GM12878 (cell line): ENCODE measurements around the gene AGAP1. TPM values are rescaled to one million over a fixed set of nuclear protein-coding genes. Genes with fewer than 3 reads are reported as not detected.

Experiments
- CEBPB ChIP-seq, 2 experiments: fragments of 150-350 bp in 1 of 2; IDR thresholded peaks; 2 replicates each; pipeline ENCODE4 v1.6.1; 2012 to 2014; ENCODE audit warnings: low read depth in 2 of 2, low read length in 2 of 2, borderline replicate concordance in 1 of 2, inconsistent platforms in 1 of 2
- NRF1 ChIP-seq: conservative IDR thresholded peaks from 2 replicates; pipeline ENCODE4 v1.6.1; 2011; ENCODE audit warnings: mild to moderate bottlenecking, low read depth, low read length, improper control_type of control experiment
- POU2F2 ChIP-seq: IDR thresholded peaks from 3 replicates; pipeline ENCODE4 v1.6.1; 2011; ENCODE audit warnings: low read depth, mild to moderate bottlenecking, low read length, borderline replicate concordance
- SMAD1 ChIP-seq: fragments of 450-650 bp; IDR thresholded peaks from 2 replicates; pipeline ENCODE4 v1.6.1; 2018; ENCODE audit warnings: mild to moderate bottlenecking, low read depth; ENCODE audit not compliant: partially characterized antibody
- SUPT20H ChIP-seq: IDR thresholded peaks from 2 replicates; pipeline ENCODE4 v1.6.1; 2011; ENCODE audit warnings: low read depth, mild to moderate bottlenecking, low read length, moderate library complexity, borderline replicate concordance; ENCODE audit not compliant: control insufficient read depth
- ZBTB4 ChIP-seq: fragments of 450-650 bp; formaldehyde crosslinking; IDR thresholded peaks from 2 replicates; pipeline ENCODE4 v1.4.0; 2022; ENCODE audit warnings: mild to moderate bottlenecking, moderate library complexity
- polyA plus RNA-seq, 11 experiments: library from polyadenylated mRNA; depleted of rRNA in 4 of 11; unstranded in 6 of 11; stranded (reverse) in 5 of 11; fragments of >200 nt; fragmentation: Nextera tagmentation in 4 of 11; fragmentation: Illumina TruSeq in 1 of 11; extraction: Ambion mirVana in 4 of 11; extraction: Trizol in 1 of 11; gene quantifications; 1 replicate in 1 of 11; 2 replicates in 10 of 11; pipeline versions ENCODE4 v1.2.1 to v1.2.3, GENCODE V29; 2011 to 2016; ENCODE audit warnings: inconsistent platforms in 2 of 11, missing spikeins in 2 of 11, low read depth in 1 of 11
- total RNA-seq, 4 experiments: library from RNA; depleted of rRNA in 3 of 4; stranded (reverse); fragments of >200 nt in 3 of 4; fragmentation: Illumina TruSeq in 1 of 4; extraction: Trizol in 1 of 4; gene quantifications; 2 replicates each; pipeline versions ENCODE4 v1.2.1 to v1.2.3, GENCODE V29; 2013 to 2021
- TF ChIP-seq, protein P1 (sequence below): fragments of 450-650 bp; IDR thresholded peaks from 2 replicates; pipeline ENCODE4 v1.6.1; 2017; ENCODE audit warnings: mild to moderate bottlenecking, moderate library complexity
- TF ChIP-seq, protein P2 (sequence below): fragments of 450-650 bp; IDR thresholded peaks from 2 replicates; pipeline ENCODE4 v1.6.1; 2017; ENCODE audit warnings: mild to moderate bottlenecking
- TF ChIP-seq, protein P3 (sequence below): fragments of 450-650 bp; IDR thresholded peaks from 2 replicates; pipeline ENCODE4 v1.6.1; 2017; ENCODE audit warnings: mild to moderate bottlenecking, low read depth, inconsistent platforms; ENCODE audit not compliant: poor library complexity, severe bottlenecking

The AGAP1 gene
- total and polyA plus RNA-seq, 10 of the 15 experiments (the other 5 are each of a cell fraction or from before 2014, with no cell fraction given): 0.05 to 0.15 (median 0.06) TPM; not detected in 7

GRCh38 chr2:236063994-236064393 is 570.2 kb downstream of the AGAP1 start (continued):
- TF ChIP-seq, protein P1, sequence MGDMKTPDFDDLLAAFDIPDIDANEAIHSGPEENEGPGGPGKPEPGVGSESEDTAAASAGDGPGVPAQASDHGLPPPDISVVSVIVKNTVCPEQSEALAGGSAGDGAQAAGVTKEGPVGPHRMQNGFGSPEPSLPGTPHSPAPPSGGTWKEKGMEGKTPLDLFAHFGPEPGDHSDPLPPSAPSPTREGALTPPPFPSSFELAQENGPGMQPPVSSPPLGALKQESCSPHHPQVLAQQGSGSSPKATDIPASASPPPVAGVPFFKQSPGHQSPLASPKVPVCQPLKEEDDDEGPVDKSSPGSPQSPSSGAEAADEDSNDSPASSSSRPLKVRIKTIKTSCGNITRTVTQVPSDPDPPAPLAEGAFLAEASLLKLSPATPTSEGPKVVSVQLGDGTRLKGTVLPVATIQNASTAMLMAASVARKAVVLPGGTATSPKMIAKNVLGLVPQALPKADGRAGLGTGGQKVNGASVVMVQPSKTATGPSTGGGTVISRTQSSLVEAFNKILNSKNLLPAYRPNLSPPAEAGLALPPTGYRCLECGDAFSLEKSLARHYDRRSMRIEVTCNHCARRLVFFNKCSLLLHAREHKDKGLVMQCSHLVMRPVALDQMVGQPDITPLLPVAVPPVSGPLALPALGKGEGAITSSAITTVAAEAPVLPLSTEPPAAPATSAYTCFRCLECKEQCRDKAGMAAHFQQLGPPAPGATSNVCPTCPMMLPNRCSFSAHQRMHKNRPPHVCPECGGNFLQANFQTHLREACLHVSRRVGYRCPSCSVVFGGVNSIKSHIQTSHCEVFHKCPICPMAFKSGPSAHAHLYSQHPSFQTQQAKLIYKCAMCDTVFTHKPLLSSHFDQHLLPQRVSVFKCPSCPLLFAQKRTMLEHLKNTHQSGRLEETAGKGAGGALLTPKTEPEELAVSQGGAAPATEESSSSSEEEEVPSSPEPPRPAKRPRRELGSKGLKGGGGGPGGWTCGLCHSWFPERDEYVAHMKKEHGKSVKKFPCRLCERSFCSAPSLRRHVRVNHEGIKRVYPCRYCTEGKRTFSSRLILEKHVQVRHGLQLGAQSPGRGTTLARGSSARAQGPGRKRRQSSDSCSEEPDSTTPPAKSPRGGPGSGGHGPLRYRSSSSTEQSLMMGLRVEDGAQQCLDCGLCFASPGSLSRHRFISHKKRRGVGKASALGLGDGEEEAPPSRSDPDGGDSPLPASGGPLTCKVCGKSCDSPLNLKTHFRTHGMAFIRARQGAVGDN: no peak
- TF ChIP-seq CEBPB (IDR thresholded peaks at IDR 0.05; ENCODE audit: borderline replicate concordance in 1 of 2, low read depth in 2 of 2, low read length in 2 of 2) (no peak), SMAD1 (no peak), POU2F2 (no peak), NRF1 (no peak), ZBTB4 (CRISPR knock-in tag) (no peak), SUPT20H (no peak)
- TF ChIP-seq, protein P2, sequence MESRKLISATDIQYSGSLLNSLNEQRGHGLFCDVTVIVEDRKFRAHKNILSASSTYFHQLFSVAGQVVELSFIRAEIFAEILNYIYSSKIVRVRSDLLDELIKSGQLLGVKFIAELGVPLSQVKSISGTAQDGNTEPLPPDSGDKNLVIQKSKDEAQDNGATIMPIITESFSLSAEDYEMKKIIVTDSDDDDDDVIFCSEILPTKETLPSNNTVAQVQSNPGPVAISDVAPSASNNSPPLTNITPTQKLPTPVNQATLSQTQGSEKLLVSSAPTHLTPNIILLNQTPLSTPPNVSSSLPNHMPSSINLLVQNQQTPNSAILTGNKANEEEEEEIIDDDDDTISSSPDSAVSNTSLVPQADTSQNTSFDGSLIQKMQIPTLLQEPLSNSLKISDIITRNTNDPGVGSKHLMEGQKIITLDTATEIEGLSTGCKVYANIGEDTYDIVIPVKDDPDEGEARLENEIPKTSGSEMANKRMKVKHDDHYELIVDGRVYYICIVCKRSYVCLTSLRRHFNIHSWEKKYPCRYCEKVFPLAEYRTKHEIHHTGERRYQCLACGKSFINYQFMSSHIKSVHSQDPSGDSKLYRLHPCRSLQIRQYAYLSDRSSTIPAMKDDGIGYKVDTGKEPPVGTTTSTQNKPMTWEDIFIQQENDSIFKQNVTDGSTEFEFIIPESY: no peak
- TF ChIP-seq, protein P3, sequence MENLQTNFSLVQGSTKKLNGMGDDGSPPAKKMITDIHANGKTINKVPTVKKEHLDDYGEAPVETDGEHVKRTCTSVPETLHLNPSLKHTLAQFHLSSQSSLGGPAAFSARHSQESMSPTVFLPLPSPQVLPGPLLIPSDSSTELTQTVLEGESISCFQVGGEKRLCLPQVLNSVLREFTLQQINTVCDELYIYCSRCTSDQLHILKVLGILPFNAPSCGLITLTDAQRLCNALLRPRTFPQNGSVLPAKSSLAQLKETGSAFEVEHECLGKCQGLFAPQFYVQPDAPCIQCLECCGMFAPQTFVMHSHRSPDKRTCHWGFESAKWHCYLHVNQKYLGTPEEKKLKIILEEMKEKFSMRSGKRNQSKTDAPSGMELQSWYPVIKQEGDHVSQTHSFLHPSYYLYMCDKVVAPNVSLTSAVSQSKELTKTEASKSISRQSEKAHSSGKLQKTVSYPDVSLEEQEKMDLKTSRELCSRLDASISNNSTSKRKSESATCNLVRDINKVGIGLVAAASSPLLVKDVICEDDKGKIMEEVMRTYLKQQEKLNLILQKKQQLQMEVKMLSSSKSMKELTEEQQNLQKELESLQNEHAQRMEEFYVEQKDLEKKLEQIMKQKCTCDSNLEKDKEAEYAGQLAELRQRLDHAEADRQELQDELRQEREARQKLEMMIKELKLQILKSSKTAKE: no peak
- TF ChIP-seq, all 136 proteins: peak for 0
